HepG2 (cell line): Measurements from ENCODE around the gene GPX5. TPM values are rescaled to one million over a fixed set of nuclear protein-coding genes. Genes with fewer than 3 reads are reported as not detected.

Experiments used
- ATF2 ChIP-seq: sonication (generic); formaldehyde crosslinking; IDR thresholded peaks from 2 replicates; pipeline ENCODE4 v1.4.0; 2020; ENCODE audit warnings: missing genetic modification reagents
- CHD4 ChIP-seq: fragments of 200-600 bp; sonication (generic); IDR thresholded peaks from 2 replicates; pipeline ENCODE4 v1.7.0; 2017; ENCODE audit warnings: mild to moderate bottlenecking, low read length, borderline replicate concordance
- DDIT3 ChIP-seq: sonication (generic); formaldehyde crosslinking; IDR thresholded peaks from 2 replicates; pipeline ENCODE4 v1.4.0; 2020; ENCODE audit warnings: mild to moderate bottlenecking, missing genetic modification reagents
- E2F2 ChIP-seq: sonication (generic); formaldehyde crosslinking; IDR thresholded peaks from 2 replicates; pipeline ENCODE4 v1.4.0; 2020; ENCODE audit warnings: missing genetic modification reagents, borderline replicate concordance
- EHMT2 ChIP-seq: fragments of 200-600 bp; sonication (generic); IDR thresholded peaks from 2 replicates; pipeline ENCODE4 v1.7.0; 2017; ENCODE audit warnings: antibody characterized with exemption, low read depth, low read length, borderline replicate concordance
- FOXO1 ChIP-seq: sonication (generic); formaldehyde crosslinking; IDR thresholded peaks from 2 replicates; pipeline ENCODE4 v1.4.0; 2020; ENCODE audit warnings: missing genetic modification reagents
- GATAD1 ChIP-seq: IDR thresholded peaks from 2 replicates; pipeline ENCODE4 v1.6.1; 2016; ENCODE audit warnings: missing genetic modification reagents, missing compliant biosample characterization
- GATAD2A ChIP-seq: IDR thresholded peaks from 2 replicates; pipeline ENCODE4 v1.6.1; 2016
- GZF1 ChIP-seq: sonication (generic); formaldehyde crosslinking; IDR thresholded peaks from 2 replicates; pipeline ENCODE4 v1.5.1; 2020; ENCODE audit warnings: mild to moderate bottlenecking, missing genetic modification reagents
- HDAC2 ChIP-seq: sonication (generic); formaldehyde crosslinking; IDR thresholded peaks from 2 replicates; pipeline ENCODE4 v1.4.0; 2020; ENCODE audit warnings: missing genetic modification reagents
- MIER3 ChIP-seq: IDR thresholded peaks from 2 replicates; pipeline ENCODE4 v1.6.1; 2016; ENCODE audit warnings: missing compliant biosample characterization, borderline replicate concordance
- NRL ChIP-seq: sonication (generic); formaldehyde crosslinking; IDR thresholded peaks from 2 replicates; pipeline ENCODE4 v1.5.0; 2020; ENCODE audit warnings: missing genetic modification reagents, mild to moderate bottlenecking, moderate library complexity, borderline replicate concordance
- POGZ ChIP-seq: sonication (generic); formaldehyde crosslinking; IDR thresholded peaks from 2 replicates; pipeline ENCODE4 v1.4.0; 2020; ENCODE audit warnings: mild to moderate bottlenecking, missing genetic modification reagents
- ZBTB7A ChIP-seq: sonication (generic); formaldehyde crosslinking; IDR thresholded peaks from 2 replicates; pipeline ENCODE4 v1.8.0; 2022; ENCODE audit warnings: mild to moderate bottlenecking, missing genetic modification reagents
- ZIK1 ChIP-seq: sonication (generic); formaldehyde crosslinking; IDR thresholded peaks from 2 replicates; pipeline ENCODE4 v1.5.0; 2020; ENCODE audit warnings: mild to moderate bottlenecking, low read depth, missing genetic modification reagents, borderline replicate concordance
- ZNF224 ChIP-seq: sonication (generic); formaldehyde crosslinking; IDR thresholded peaks from 2 replicates; pipeline ENCODE4 v1.5.0; 2020; ENCODE audit warnings: mild to moderate bottlenecking, missing genetic modification reagents
- ZNF280D ChIP-seq: sonication (generic); formaldehyde crosslinking; IDR thresholded peaks from 2 replicates; pipeline ENCODE4 v1.5.1; 2020; ENCODE audit warnings: mild to moderate bottlenecking, missing genetic modification reagents
- ZNF629 ChIP-seq: sonication (generic); formaldehyde crosslinking; conservative IDR thresholded peaks from 2 replicates; pipeline ENCODE4 v1.5.0; 2020; ENCODE audit warnings: missing genetic modification reagents
- ZNF7 ChIP-seq: IDR thresholded peaks from 2 replicates; pipeline ENCODE4 v1.6.1; 2016; ENCODE audit warnings: missing biosample characterization, missing genetic modification reagents
- ZNF720 ChIP-seq: sonication (generic); formaldehyde crosslinking; IDR thresholded peaks from 2 replicates; pipeline ENCODE4 v1.4.0; 2020; ENCODE audit warnings: missing genetic modification reagents
- polyA plus RNA-seq, 8 experiments: library from polyadenylated mRNA; depleted of rRNA in 3 of 8; stranded (reverse) in 7 of 8; unstranded in 1 of 8; fragments of >200 nt; fragmentation: Illumina TruSeq in 4 of 8; extraction: Trizol in 4 of 8; gene quantifications; 2 replicates each; pipeline versions ENCODE4 v1.2.1 to v1.2.3, GENCODE V29; 2011 to 2016; ENCODE audit warnings: low read depth in 4 of 8, missing spikeins in 1 of 8, mixed read lengths in 1 of 8; ENCODE audit not compliant: insufficient read depth in 1 of 8
- total RNA-seq, 5 experiments: library from RNA; depleted of rRNA; stranded (reverse); fragments of >200 nt; fragmentation: Illumina TruSeq; extraction: Trizol; gene quantifications; 2 replicates each; pipeline ENCODE4 v1.2.3, GENCODE V29; 2016; ENCODE audit warnings: low read depth in 1 of 5

Gene GPX5
- total and polyA plus RNA-seq, 2 of the 13 experiments (the other 11 are each of a cell fraction or from before 2014, with no cell fraction given) = not detected

DNA sequence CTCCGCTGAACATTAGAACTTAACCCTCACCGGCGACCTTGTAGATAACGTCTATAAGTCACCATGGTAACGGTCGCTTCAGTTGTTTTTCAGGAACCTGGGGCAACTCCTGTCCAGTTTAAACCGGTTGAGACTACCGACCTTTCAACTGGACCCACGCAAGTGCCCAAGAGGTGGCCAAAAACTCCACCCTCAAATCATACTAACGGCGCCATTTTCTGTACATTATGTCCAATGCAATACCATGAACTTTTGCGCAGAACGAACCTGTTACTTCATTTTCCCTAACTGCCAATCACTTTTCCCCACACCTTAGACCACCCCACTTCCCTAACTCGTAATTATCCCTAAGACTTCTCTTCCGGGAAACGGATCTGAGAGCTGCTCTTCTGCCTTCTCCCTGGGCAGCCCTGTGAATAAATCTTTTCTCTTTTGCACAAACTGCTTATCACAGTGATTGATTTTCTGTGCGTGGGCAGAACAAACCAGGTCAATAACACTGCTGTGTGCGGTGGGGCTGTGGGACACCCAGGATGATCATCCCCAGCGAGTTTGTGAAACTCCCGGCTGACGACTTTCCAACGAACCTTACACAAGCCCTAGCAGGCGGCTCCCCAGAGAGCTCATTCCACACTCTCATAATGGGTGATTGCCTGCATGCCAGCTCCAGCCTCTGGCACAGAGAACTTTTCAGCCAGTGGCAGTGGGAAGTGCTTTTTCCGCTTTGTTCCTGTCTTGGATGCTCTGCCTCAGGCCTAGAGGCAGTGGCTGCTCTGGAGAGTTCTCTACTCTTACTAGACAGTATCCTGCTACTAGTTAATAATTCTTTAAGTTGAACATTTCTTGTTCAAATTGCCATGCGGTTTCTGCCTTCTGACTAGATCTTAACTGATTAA is 28.6 kb downstream of the GPX5 start (continued):
- TF ChIP-seq GATAD1 (CRISPR knock-in tag) = no peak
- no peak for TF ChIP-seq ZIK1 (CRISPR knock-in tag)
- TF ChIP-seq CHD4 = no peak
- peak; percentile 42; the same call in 1 of the 2 replicates for TF ChIP-seq GZF1 (CRISPR knock-in tag)
- TF ChIP-seq MIER3 = no peak
- no peak for TF ChIP-seq ZNF720 (CRISPR knock-in tag)
- no peak; the same call in 1 of the 2 replicates for TF ChIP-seq POGZ (CRISPR knock-in tag)
- TF ChIP-seq NRL (CRISPR knock-in tag) = no peak
- 0 out of 2 replicates have a peak, but pooled peaks have one; percentile 24 for TF ChIP-seq ZNF224 (CRISPR knock-in tag)
- TF ChIP-seq FOXO1 = 0 out of 2 replicates have a peak, but pooled peaks have one; percentile 15
- TF ChIP-seq GATAD2A (CRISPR knock-in tag) = no peak
- TF ChIP-seq ZBTB7A (CRISPR knock-in tag) = no peak
- TF ChIP-seq DDIT3 (CRISPR knock-in tag) = no peak
- TF ChIP-seq ATF2 (CRISPR knock-in tag) = 0 out of 2 replicates have a peak, but pooled peaks have one; percentile 24
- TF ChIP-seq ZNF7 (CRISPR knock-in tag) = no peak
- no peak for TF ChIP-seq E2F2 (CRISPR knock-in tag)
- peak; percentile 70 for TF ChIP-seq EHMT2
- peak; percentile 77; the same call in 1 of the 2 replicates for TF ChIP-seq ZNF280D (CRISPR knock-in tag)
- TF ChIP-seq ZNF629 = no peak
- no peak for TF ChIP-seq HDAC2 (CRISPR knock-in tag)
